HG03469 (cell line): ENCODE results near the gene TTC3.

Source experiments
- ATAC-seq: cut with Tn5 transposase; IDR thresholded peaks from one replicate; pipeline ENCODE4 v1.9.1; 2021; ENCODE audit warnings: mild to moderate bottlenecking, moderate library complexity, moderate number of reproducible peaks; ENCODE audit not compliant: unreplicated experiment

TTC3 gene

DNA sequence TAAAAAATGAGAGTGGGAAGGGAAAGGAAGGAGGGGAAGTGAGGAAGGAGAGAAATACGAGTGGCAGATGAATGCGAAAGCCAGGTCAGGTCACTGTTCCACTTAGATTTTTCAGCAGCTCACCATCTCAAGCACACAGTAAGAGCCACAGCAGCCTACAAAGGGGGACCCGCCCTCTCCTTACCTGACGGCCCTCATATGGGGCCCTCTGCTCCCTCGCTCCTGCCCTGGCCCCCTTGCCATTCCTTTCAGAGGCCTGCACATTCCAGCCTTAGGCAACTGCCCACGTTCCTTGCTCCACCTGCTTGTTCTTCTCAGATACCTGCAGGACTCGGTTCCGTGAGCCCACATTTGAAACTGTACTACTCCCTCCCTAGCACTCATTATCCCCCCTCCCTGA, 172.1 kb downstream of the TTC3 start:
- ATAC-seq, result no peak

DNA sequence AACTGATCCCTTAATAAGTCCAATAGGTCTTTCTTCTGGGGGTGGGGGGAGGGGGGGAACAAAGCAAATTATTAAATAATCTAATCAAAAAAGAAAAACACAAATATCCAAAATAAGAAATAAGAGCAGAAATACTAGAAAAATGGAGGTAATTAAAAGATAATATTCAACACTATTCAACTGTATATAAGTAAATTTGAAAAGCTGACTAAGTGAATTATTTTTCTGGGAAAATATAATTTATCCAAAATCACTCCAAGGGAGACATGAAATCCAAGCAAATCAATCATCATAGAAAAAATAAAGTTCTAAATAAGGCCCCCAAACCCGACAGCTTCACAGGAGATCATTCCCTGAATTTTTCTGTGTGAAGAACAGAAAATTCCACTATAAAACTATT, 175.2 kb downstream of the TTC3 start:
- no peak for ATAC-seq

DNA sequence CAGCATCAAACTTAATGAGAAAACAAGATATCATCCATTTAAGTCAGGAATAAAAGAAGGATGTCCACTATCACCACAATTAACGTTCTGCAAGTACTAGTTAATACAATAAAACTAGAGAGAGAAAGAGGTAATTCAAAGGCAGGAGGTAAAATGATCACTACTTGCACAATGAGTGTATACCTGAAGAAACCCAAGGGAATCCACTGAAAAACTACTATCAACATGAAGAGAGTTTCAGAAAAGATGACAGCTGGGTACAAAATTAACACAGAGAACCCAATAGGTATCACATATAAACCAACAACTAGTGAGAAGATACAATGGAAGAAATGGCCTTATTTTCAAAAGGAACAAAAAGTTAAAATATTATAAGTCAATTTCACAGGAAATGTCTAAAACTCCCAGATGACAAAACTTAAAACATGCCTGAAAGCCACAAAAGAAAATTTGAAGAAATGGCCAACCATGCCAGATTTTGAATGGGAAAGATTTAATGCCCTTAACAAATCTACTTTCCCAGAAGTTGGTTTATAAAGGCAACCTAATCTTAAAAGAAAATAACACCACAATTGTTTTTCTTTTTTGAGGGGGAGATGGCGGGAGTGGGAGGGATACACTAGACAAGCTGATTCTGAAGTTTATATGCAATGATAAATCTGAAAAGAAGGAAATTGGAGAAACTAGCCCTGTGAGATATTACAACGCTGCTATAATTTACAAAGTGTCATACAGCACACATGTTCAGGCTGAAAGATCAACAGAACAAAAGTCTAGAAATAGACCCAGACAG, 176.3 kb downstream of the TTC3 start:
- ATAC-seq, result no peak

DNA sequence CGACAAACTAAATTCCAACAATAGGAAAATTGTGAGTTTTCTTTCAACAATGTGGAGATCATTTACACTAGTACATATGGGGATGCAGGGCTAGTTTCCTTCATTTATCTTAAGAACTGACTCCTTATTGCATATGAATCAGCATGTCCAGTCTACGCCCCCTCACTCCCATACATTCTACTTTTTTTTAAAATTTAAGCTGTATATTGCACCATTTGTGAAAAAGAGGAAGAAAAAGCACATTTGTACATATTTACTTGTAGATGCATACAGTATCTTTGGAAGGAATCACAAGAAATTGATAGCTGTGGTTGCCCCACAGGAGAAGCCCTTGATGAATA, 178.2 kb downstream of the TTC3 start:
- no peak for ATAC-seq
